H1 (cell line): ENCODE data around the gene GPR26. TPM values are rescaled to one million over a fixed set of nuclear protein-coding genes. Genes with fewer than 3 reads are reported as not detected.

Experiments
- CTCF ChIA-PET: fragments of 300-600 bp; sonication (Branson Sonifier 250); formaldehyde crosslinking; loops from one replicate; lab custom pipeline; 2021; ENCODE audit not compliant: partially characterized antibody; lab: Charles Lee
- POLR2A ChIA-PET: fragments of 300-600 bp; sonication (Branson Sonifier 250); formaldehyde crosslinking; loops from one replicate; lab custom pipeline; 2021; ENCODE audit warnings: inconsistent platforms; ENCODE audit not compliant: partially characterized antibody; lab: Charles Lee
- DNase-seq, 2 experiments: peaks; one replicate each; pipeline versions ENCODE4 v3.0.0 to v3.0.0-alpha.2; 2010 to 2022; ENCODE audit warnings: low spot score in 2 of 2, low read depth in 1 of 2, mixed read lengths in 1 of 2
- FAIRE-seq: peaks from 2 replicates; lab custom pipeline; 2011; peaks lifted over from hg19 to GRCh38; lab: Jason Lieb, UNC
- H2AFZ ChIP-seq: 2 replicates; pipeline ENCODE4 v1.8.1; 2012; ENCODE audit warnings: low read length, inconsistent platforms
- H2AK5ac ChIP-seq: 2 replicates; pipeline ENCODE4 v1.6.1; 2013; ENCODE audit warnings: low read depth, low read length
- H2BK120ac ChIP-seq: replicated peaks from 2 replicates; pipeline ENCODE3; 2013; ENCODE audit warnings: low read depth, low read length, inconsistent platforms
- H2BK12ac ChIP-seq: 2 replicates; pipeline ENCODE4 v1.6.1; 2013; ENCODE audit warnings: low read depth, low read length
- H2BK15ac ChIP-seq: 2 replicates; pipeline ENCODE4 v1.6.1; 2013; ENCODE audit warnings: low read length
- H2BK20ac ChIP-seq: 2 replicates; pipeline ENCODE4 v1.6.1; 2013; ENCODE audit warnings: low read length
- H2BK5ac ChIP-seq: 2 replicates; pipeline ENCODE4 v1.6.1; 2013; ENCODE audit warnings: low read depth, low read length
- H3K14ac ChIP-seq: 2 replicates; pipeline ENCODE4 v1.6.1; 2013; ENCODE audit warnings: inconsistent platforms; ENCODE audit not compliant: insufficient read length
- H3K18ac ChIP-seq: 2 replicates; pipeline ENCODE4 v1.6.1; 2013; ENCODE audit warnings: low read length; ENCODE audit errors: extremely low read depth
- H3K23ac ChIP-seq: 2 replicates; pipeline ENCODE4 v1.6.1; 2013; ENCODE audit warnings: inconsistent platforms; ENCODE audit not compliant: insufficient read length
- H3K23me2 ChIP-seq: 2 replicates; pipeline ENCODE4 v1.6.1; 2013; ENCODE audit warnings: low read depth, low read length
- H3K27ac ChIP-seq: 2 replicates; pipeline ENCODE4 v1.6.1; 2011; ENCODE audit warnings: low read depth, low read length, inconsistent platforms
- H3K27me3 ChIP-seq, 4 experiments: replicated peaks in 1 of 4; 1 replicate in 1 of 4; 2 replicates in 3 of 4; pipeline versions ENCODE4 v1.6.1 to v1.8.1; 2011 to 2013; ENCODE audit warnings: low read length in 3 of 4, mild to moderate bottlenecking in 3 of 4, inconsistent platforms in 2 of 4, mixed read lengths in 2 of 4, moderate library complexity in 1 of 4; ENCODE audit not compliant: control insufficient read depth in 3 of 4, insufficient read depth in 3 of 4; ENCODE audit errors: extremely low read depth in 1 of 4
- H3K36me3 ChIP-seq, 4 experiments: 2 replicates each; pipeline versions ENCODE4 v1.6.1 to v1.8.1; 2011 to 2013; ENCODE audit warnings: mild to moderate bottlenecking in 4 of 4, low read length in 3 of 4, moderate library complexity in 2 of 4, control low read depth in 1 of 4, inconsistent platforms in 1 of 4; ENCODE audit not compliant: insufficient read depth in 4 of 4, control insufficient read depth in 2 of 4
- H3K4ac ChIP-seq: replicated peaks from 2 replicates; pipeline ENCODE3; 2013; ENCODE audit warnings: low read length, low read depth, mixed read lengths, inconsistent platforms; ENCODE audit not compliant: insufficient read length
- H3K4me1 ChIP-seq, 4 experiments: replicated peaks in 1 of 4; 1 replicate in 1 of 4; 2 replicates in 3 of 4; pipeline versions ENCODE4 v1.6.1 to v1.8.1; 2011 to 2013; ENCODE audit warnings: low read length in 3 of 4, inconsistent platforms in 2 of 4, mixed read lengths in 1 of 4; ENCODE audit not compliant: insufficient read depth in 4 of 4, control insufficient read depth in 3 of 4
- H3K4me2 ChIP-seq, 2 experiments: 2 replicates each; pipeline versions ENCODE4 v1.6.1 to v1.8.1; 2011 to 2013; ENCODE audit warnings: low read depth in 2 of 2, low read length in 2 of 2, control low read depth in 1 of 2, inconsistent platforms in 1 of 2, mild to moderate bottlenecking in 1 of 2; ENCODE audit not compliant: insufficient read depth in 1 of 2
- H3K4me3 ChIP-seq, 4 experiments: fragments of 200-600, 300-600 bp in 1 of 4; sonication (generic), shearing (Covaris generic), sonication (Bioruptor Twin) in 1 of 4; 2 replicates each; pipeline versions ENCODE4 v1.5.1 to v1.8.1; 2011 to 2016; ENCODE audit warnings: low read length in 4 of 4, low read depth in 3 of 4, control low read depth in 2 of 4, inconsistent platforms in 2 of 4, mild to moderate bottlenecking in 2 of 4, mixed read lengths in 1 of 4, moderate library complexity in 1 of 4; ENCODE audit not compliant: insufficient read depth in 2 of 4; ENCODE audit errors: extremely low read depth in 1 of 4
- H3K56ac ChIP-seq: replicated peaks from 2 replicates; pipeline ENCODE3; 2013; ENCODE audit warnings: low read depth, mild to moderate bottlenecking, mixed read lengths, low read length, inconsistent platforms; ENCODE audit not compliant: insufficient read length
- H3K79me1 ChIP-seq: 2 replicates; pipeline ENCODE4 v1.6.1; 2013; ENCODE audit warnings: low read depth, low read length, control low read depth
- H3K79me2 ChIP-seq, 2 experiments: 2 replicates each; pipeline versions ENCODE4 v1.6.1 to v1.8.1; 2012 to 2013; ENCODE audit warnings: low read length in 2 of 2, mild to moderate bottlenecking in 2 of 2, inconsistent platforms in 1 of 2; ENCODE audit not compliant: insufficient read depth in 2 of 2, control insufficient read depth in 1 of 2
- H3K9ac ChIP-seq, 4 experiments: replicated peaks in 1 of 4; 1 replicate in 1 of 4; 2 replicates in 3 of 4; pipeline versions ENCODE4 v1.6.1 to v1.8.1; 2011 to 2013; ENCODE audit warnings: low read depth in 3 of 4, low read length in 3 of 4, control low read depth in 2 of 4, mild to moderate bottlenecking in 2 of 4, moderate library complexity in 2 of 4, inconsistent platforms in 1 of 4; ENCODE audit errors: extremely low read depth in 1 of 4
- H3K9me3 ChIP-seq, 2 experiments: 2 replicates each; pipeline versions ENCODE4 v1.6.1 to v1.8.1; 2012 to 2013; ENCODE audit warnings: mild to moderate bottlenecking in 2 of 2, moderate library complexity in 2 of 2, control low read depth in 1 of 2, inconsistent platforms in 1 of 2, low read depth in 1 of 2, low read length in 1 of 2, mixed read lengths in 1 of 2; ENCODE audit not compliant: insufficient read depth in 2 of 2
- H4K20me1 ChIP-seq, 2 experiments: replicated peaks in 1 of 2; 2 replicates each; pipeline versions ENCODE3 to v1.8.1; 2011 to 2013; ENCODE audit warnings: inconsistent platforms in 2 of 2, low read length in 2 of 2, mild to moderate bottlenecking in 1 of 2; ENCODE audit not compliant: insufficient read depth in 2 of 2, control insufficient read depth in 1 of 2
- H4K5ac ChIP-seq: 2 replicates; pipeline ENCODE4 v1.6.1; 2013; ENCODE audit warnings: low read length, low read depth, mixed read lengths, inconsistent platforms; ENCODE audit not compliant: insufficient read length
- H4K8ac ChIP-seq: 2 replicates; pipeline ENCODE4 v1.8.0; 2013; ENCODE audit warnings: mild to moderate bottlenecking, moderate library complexity, low read length, inconsistent platforms; ENCODE audit not compliant: insufficient read depth; ENCODE audit errors: extremely low read depth
- H4K91ac ChIP-seq: replicated peaks from 2 replicates; pipeline ENCODE3; 2013; ENCODE audit warnings: low read length, mixed read lengths, inconsistent platforms; ENCODE audit not compliant: insufficient read length
- BACH1 ChIP-seq: IDR thresholded peaks from 2 replicates; pipeline ENCODE4 v1.6.1; 2012; ENCODE audit warnings: low read length, improper control_type of control experiment
- BCL11A ChIP-seq, 2 experiments: IDR thresholded peaks; one replicate each; pipeline ENCODE4 v1.6.1; 2011; ENCODE audit warnings: low read depth in 2 of 2, low read length in 2 of 2, mild to moderate bottlenecking in 2 of 2
- CHD2 ChIP-seq: IDR thresholded peaks from 2 replicates; pipeline ENCODE4 v1.6.1; 2012; ENCODE audit warnings: low read length, improper control_type of control experiment
- JUND ChIP-seq: IDR thresholded peaks from 2 replicates; pipeline ENCODE4 v1.6.1; 2011; ENCODE audit warnings: mild to moderate bottlenecking, improper control_type of control experiment, low read length
- KDM5A ChIP-seq: fragments of 200-600 bp; IDR thresholded peaks from 2 replicates; pipeline ENCODE4 v1.7.1; 2012; ENCODE audit warnings: mild to moderate bottlenecking, low read length, inconsistent platforms, mixed read lengths
- YY1 ChIP-seq: IDR thresholded peaks from 2 replicates; pipeline ENCODE4 v1.6.1; 2011; ENCODE audit warnings: low read depth, mild to moderate bottlenecking, low read length
- WGBS, 2 experiments: shearing (Covaris generic) in 1 of 2; methylation state at CpG; one replicate each; pipeline versions ENCODE4 v1.1.6 to v1.1.7; 2013 to 2015; ENCODE audit warnings: low lambda C conversion rate in 2 of 2, mixed read lengths in 2 of 2, inconsistent platforms in 1 of 2, low coverage in 1 of 2, missing lambda C conversion rate in 1 of 2; ENCODE audit not compliant: insufficient replicate concordance in 2 of 2, insufficient coverage in 1 of 2, insufficient read length in 1 of 2; ENCODE audit errors: extremely low coverage in 1 of 2, missing lambda C conversion rate in 1 of 2; 5-methylcytosine and 5-hydroxymethylcytosine counted together
- polyA plus RNA-seq, 7 experiments: library from polyadenylated mRNA; depleted of rRNA in 3 of 7; stranded (reverse) in 5 of 7; unstranded in 2 of 7; fragments of >200 nt in 5 of 7; fragments of 200-250 nt in 2 of 7; gene quantifications; 1 replicate in 5 of 7; 2 replicates in 1 of 7; 4 replicates in 1 of 7; pipeline versions ENCODE4 v1.2.1 to v1.2.3, GENCODE V29; 2011 to 2013; ENCODE audit warnings: missing spikeins in 2 of 7, mixed read lengths in 2 of 7
- total RNA-seq: library from RNA; stranded (reverse); fragmentation: NEBNext Ultra II Directional; extraction: Animal tissue kit (Norgen Biotek cat#: 25700); gene quantifications from 2 replicates; pipeline ENCODE4 v1.2.1, GENCODE V29; 2021

Gene GPR26
- total and polyA plus RNA-seq, 2 of the 8 experiments (the other 6 are each of a cell fraction or from before 2014, with no cell fraction given): 0.09 to 0.21 TPM

DNA sequence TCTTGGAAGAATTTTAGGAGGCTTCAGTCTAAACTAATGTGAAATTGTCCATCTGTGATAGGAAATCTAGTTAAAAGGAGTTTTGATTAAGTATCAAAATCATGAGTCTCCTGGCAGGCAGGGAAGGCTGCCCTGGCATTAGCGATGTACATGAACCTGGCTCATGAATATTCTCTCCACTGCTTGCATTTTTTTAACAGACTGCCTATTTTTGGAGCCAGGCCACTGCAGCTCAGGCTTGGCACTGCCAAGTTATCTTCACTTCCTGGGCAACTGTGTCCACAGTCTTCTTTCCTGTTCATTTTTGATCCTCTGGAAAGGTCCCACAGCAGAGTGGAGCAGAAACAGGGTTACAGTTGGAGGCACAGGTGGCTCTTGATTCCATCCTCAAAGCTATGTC is 7.0 kb downstream of the GPR26 start:
- Histone ChIP-seq H3K23ac (no peak overlapping the region), H3K27ac (no peak overlapping the region), H2BK12ac (no peak overlapping the region), H2BK15ac (no peak overlapping the region), H4K91ac (no peak overlapping the region), H2BK5ac (no peak overlapping the region), H3K56ac (no peak overlapping the region), H2BK120ac (no peak overlapping the region), H3K23me2 (no peaks in the 10 kb centered on the region; the same call in 1 of the 2 replicates)
- DNase-seq (no peak), FAIRE-seq (no peak)
- CTCF ChIA-PET: interaction anchor here (1.3 to 19.3 kb wide), 4 partner anchors 10 to 88 kb away, joined by 4 to 401 read pairs (median 10); no protein-coding TSS in a partner anchor
- no peak for TF ChIP-seq BACH1
- no peak for TF ChIP-seq KDM5A
- TF ChIP-seq YY1: no peak
- TF ChIP-seq BCL11A (IDR thresholded peaks at IDR 0.05; ENCODE audit: low read depth in 2 of 2, low read length in 2 of 2): no peak
- TF ChIP-seq JUND: no peak
- no peak for TF ChIP-seq CHD2
- TF ChIP-seq, all 59 proteins: peak for 0
- Histone ChIP-seq H3K4ac (no peak overlapping the region), H3K79me1 (no peaks in the 10 kb centered on the region), H4K8ac (no peak overlapping the region), H3K27me3 (peaks cover 0 to 7% (median 3%) of the 10 kb centered on the region in 4 experiments; a peak in 4 of 7 replicates), H4K20me1 (peaks cover 0 to 1% of the 10 kb centered on the region in 2 experiments), H3K79me2 (no peaks in the 10 kb centered on the region), H3K9ac (no peak overlapping the region), H2AFZ (no peak overlapping the region), H2BK20ac (no peak overlapping the region), H3K9me3 (no peaks in the 10 kb centered on the region), H3K14ac (no peak overlapping the region), H4K5ac (no peak overlapping the region), H3K4me1 (peaks cover 0 to 4% (median 0%) of the 10 kb centered on the region in 4 experiments; a peak in 2 of 7 replicates), H3K4me3 (no peak overlapping the region), H3K18ac (no peak overlapping the region), H3K36me3 (no peaks in the 10 kb centered on the region; a peak in 1 of 8 replicates), H3K4me2 (no peak overlapping the region), H2AK5ac (no peak overlapping the region)
- POLR2A ChIA-PET: no interaction called here
- 93% methylated on average over 1 of the region's 1 CpG; no CpG with 5 or more reads in 1 of the 2 experiments for WGBS, 2 experiments
